ENCODE measurements around the gene CACNA1C.

Gene CACNA1C

DNA sequence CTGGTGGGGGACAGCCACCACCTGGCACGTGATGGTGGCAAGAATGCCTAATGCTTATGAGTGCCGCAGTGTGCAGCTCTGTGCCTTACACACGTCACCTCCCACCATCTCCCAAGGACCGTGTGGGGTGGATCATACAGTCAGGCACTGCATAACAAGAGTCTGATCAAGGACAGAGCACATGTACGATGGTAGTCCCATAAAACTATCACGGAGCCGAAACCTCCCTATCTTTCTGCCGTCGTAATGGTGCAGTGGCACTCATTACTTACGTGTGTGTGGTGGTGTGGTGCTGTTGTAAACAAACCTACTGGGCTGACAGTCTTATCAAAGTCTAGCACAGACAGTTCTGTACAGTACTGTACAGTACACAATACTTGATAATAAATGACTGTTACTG lies 89.3 kb downstream of the CACNA1C start:
- Mint-ChIP-seq H3K4me1 (no peaks in the 10 kb centered on the region), H3K36me3 (no peaks in the 10 kb centered on the region), H3K9me3 (no peaks in the 10 kb centered on the region), H3K27ac (no peak overlapping the region), H3K4me3 (no peak overlapping the region), H3K27me3 (no peaks in the 10 kb centered on the region)
- CTCF ChIA-PET, result no interaction called here
- DNase-seq, result no peak

DNA sequence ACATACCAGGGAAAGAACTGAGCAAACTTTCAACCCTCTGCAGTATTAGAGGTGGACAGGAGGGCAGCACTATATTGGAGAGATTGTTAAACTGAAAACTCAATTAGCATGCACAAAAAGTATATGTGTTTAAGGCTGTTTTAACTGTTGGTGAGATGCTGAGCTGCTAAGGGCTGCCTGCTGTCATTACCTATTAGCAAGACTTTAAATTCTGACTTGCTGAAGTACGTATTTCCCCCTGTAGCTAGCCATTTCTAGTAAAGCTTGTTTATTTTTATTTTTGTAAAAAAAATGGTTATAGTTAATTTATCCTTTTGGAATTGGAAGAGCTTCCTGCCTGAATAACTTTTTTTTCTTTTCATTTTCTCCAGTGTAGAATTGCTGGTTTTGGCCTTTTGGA lies 92.2 kb downstream of the CACNA1C start:
- Mint-ChIP-seq H3K4me1 (no peaks in the 10 kb centered on the region), H3K36me3 (no peaks in the 10 kb centered on the region), H3K9me3 (no peaks in the 10 kb centered on the region), H3K27me3 (peaks cover 8% of the 10 kb centered on the region), H3K27ac (no peak overlapping the region), H3K4me3 (no peak overlapping the region)
- DNase-seq, result no peak
- CTCF ChIA-PET, result no interaction called here

DNA sequence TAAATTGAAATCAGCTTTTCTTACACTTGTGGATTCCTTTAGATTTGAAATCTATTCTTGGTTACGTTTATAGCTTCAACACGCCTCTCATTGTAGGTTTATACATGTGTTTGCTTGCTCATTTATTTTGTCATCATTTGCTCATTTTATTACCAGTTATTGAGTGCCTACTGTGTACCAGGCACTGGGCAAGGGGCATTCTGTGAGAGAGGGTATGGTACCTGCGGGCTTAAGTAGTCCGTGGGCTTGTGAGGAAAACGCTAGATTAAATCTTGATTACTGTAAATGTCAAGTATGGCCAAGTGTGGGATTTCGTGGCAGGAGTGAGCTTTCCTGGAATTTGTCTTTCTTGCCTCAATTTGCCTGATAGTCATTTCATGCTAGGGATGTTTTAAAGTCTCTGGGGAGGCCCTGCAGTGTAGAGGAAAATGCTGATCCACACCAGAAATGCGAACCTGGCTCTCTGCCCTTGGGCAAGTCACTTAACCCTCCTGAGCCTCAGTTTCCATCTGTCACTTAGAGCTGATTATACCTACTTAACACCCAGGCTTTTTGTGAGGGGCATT lies 92.7 kb downstream of the CACNA1C start:
- Mint-ChIP-seq H3K36me3 (no peaks in the 10 kb centered on the region), H3K27me3 (peaks cover 8% of the 10 kb centered on the region), H3K4me1 (no peaks in the 10 kb centered on the region), H3K9me3 (no peaks in the 10 kb centered on the region), H3K4me3 (no peak overlapping the region), H3K27ac (no peak overlapping the region)
- CTCF ChIA-PET, result no interaction called here
- DNase-seq, result no peak

DNA sequence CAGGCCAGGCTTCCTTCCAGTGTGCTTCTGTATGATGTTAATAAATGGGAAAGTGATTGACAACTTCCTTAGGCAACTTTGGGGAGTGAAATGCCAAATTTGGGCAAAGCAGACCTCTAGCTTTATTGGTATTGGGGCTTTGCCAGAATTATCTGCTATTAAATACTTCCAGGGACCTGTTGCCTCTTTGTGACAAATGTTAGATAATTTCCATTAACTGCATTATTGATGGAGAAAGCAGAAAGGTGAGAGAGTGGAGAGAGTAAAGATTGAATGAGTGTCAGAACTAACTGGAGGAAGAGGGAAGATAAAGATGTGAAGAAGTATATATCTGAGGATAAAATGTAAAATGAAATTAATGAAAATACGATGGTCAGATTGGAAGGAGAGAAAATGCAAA lies 94.5 kb downstream of the CACNA1C start:
- Mint-ChIP-seq H3K27ac (no peak overlapping the region), H3K4me1 (no peaks in the 10 kb centered on the region), H3K4me3 (no peak overlapping the region), H3K9me3 (no peaks in the 10 kb centered on the region), H3K36me3 (no peaks in the 10 kb centered on the region), H3K27me3 (peaks cover 8% of the 10 kb centered on the region)
- CTCF ChIA-PET, result no interaction called here
- DNase-seq, result no peak

DNA sequence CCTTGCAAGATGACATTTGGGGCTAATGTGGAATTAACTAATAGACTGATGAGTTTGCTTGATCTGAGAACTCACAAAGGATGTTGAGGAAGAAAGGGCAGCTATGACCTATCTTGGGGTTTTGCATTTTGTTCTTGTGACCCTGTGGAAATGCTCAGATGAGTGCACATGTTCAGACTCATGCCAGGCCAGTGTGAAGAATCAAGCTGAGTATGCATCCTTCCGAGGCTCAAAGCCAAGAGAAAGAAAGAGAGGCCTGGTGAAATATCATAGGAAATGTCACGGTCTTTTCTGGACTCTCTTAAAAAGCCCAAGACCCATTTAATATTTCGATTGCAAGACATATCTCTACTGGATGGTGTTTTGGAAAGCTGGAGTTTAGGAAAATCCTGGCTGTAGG lies 96.3 kb downstream of the CACNA1C start:
- Mint-ChIP-seq H3K4me3 (no peak overlapping the region), H3K27ac (no peak overlapping the region), H3K4me1 (no peaks in the 10 kb centered on the region), H3K36me3 (no peaks in the 10 kb centered on the region), H3K27me3 (peaks cover 15% of the 10 kb centered on the region), H3K9me3 (no peaks in the 10 kb centered on the region)
- no peak for DNase-seq
- CTCF ChIA-PET, result no interaction called here

DNA sequence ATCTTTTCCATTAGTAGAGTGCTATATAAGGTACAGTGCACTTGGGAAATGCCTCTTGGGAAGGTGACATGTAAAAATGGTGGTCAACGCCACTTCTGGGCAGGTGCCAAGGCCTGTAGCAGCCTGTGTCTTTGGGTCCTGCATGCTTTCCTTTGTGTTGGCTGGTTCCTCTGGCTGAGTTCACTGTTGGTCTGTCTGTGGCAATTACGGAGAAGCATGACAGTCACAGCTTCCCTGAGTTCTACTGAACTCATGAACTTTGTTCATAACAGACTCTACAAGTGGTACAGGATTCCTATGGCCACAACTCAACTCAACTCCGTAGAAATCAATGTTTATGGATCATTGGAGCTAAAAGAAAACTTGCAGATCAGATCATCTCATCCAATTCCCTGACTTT lies 98.0 kb downstream of the CACNA1C start:
- Mint-ChIP-seq H3K4me3 (no peak overlapping the region), H3K27ac (no peak overlapping the region), H3K27me3 (peaks cover 15% of the 10 kb centered on the region), H3K4me1 (no peaks in the 10 kb centered on the region), H3K9me3 (no peaks in the 10 kb centered on the region), H3K36me3 (no peaks in the 10 kb centered on the region)
- CTCF ChIA-PET, result no interaction called here
- DNase-seq, result no peak

DNA sequence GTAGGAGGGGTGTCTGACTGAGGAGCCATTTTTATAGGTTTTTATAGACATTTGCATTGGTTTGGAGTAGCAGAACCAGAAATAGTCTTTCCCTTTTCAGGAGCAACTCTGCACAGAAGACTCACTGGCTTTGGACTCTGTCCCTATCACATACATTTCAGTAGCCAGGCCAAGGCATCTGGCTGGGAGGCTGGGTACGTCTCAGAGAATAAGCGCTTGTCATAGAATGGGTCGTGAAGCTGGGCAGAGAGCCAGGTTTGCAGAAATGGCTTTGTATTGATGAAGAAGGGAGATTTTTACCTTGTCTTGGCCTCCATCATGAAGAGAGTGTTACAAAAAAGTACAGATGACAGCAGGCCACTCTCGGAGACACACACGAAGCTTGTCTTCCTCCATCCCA lies 98.6 kb downstream of the CACNA1C start:
- no peak overlapping the region for H3K27ac Mint-ChIP-seq
- no peaks in the 10 kb centered on the region for H3K4me1 Mint-ChIP-seq
- H3K36me3 Mint-ChIP-seq, result no peaks in the 10 kb centered on the region
- no peak for DNase-seq
- peaks cover 15% of the 10 kb centered on the region for H3K27me3 Mint-ChIP-seq
- CTCF ChIA-PET, result no interaction called here
- H3K4me3 Mint-ChIP-seq, result no peak overlapping the region
- H3K9me3 Mint-ChIP-seq, result no peaks in the 10 kb centered on the region

DNA sequence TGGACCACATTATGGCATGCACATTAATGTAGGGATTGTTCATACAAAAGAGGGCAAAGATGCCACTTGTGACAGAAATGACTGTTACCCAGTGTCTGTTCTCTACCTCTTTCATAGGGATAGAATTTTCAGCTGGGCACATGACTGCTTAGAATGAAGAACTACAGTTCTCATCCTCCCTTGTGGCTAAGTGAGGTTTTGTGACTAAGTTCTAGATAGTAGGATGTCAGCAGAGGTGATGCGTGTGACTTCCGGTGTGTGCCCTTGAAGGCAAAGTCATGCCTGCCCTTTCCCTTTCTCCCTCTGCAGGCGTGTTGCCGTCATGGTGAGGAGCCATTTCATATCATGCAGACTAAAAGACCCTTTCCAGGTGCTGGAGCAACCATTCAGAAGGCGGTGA lies 99.3 kb downstream of the CACNA1C start:
- no peak for DNase-seq
- H3K36me3 Mint-ChIP-seq, result no peaks in the 10 kb centered on the region
- no peaks in the 10 kb centered on the region for H3K4me1 Mint-ChIP-seq
- no peak overlapping the region for H3K4me3 Mint-ChIP-seq
- no peaks in the 10 kb centered on the region for H3K9me3 Mint-ChIP-seq
- peaks cover 20% of the 10 kb centered on the region for H3K27me3 Mint-ChIP-seq
- CTCF ChIA-PET, result no interaction called here
- no peak overlapping the region for H3K27ac Mint-ChIP-seq

DNA sequence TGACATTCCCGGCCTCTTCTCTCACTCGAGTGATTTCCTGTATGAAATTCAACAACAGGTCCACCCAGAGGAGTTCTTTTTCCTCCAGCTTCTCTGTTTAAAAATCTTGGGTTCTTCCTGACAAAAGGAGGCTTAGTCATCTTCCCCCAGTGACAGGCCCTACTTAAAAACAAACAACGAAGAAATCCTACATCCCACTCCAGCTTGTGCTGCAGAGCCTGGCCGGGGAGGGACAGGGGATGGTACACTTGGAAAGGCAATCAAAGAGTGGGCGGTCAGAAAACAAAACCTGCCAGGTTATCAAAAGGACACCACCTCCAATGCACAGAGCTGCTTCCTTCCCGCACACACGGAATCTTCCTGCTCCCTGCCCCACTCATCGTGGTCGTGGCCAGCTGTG lies 101.3 kb downstream of the CACNA1C start:
- Mint-ChIP-seq H3K9me3 (no peaks in the 10 kb centered on the region), H3K36me3 (no peaks in the 10 kb centered on the region), H3K27me3 (peaks cover 12% of the 10 kb centered on the region), H3K4me1 (no peaks in the 10 kb centered on the region), H3K27ac (no peak overlapping the region), H3K4me3 (no peak overlapping the region)
- DNase-seq, result no peak
- CTCF ChIA-PET, result no interaction called here

DNA sequence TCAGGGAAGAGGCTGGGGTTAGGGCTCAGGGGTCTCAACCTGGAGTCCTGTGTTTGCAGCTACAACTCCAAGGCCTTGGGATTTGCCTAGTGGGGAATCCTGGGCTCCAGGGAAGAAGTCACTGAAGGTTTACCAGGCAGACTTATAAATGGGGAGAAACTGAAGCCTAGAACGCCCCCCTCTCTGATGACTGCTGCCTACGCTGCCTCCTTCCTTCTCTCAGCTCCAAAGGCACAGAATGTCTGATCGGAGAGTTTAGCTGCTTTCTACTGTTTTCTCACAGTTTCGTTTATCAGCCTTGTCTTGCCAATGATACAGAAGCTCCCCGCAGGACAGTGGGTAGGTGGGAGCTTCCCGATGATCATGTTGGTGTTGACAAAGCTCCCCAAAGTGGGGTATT lies 101.7 kb downstream of the CACNA1C start:
- H3K27me3 Mint-ChIP-seq, result peaks cover 12% of the 10 kb centered on the region
- CTCF ChIA-PET, result no interaction called here
- H3K27ac Mint-ChIP-seq, result no peak overlapping the region
- H3K36me3 Mint-ChIP-seq, result no peaks in the 10 kb centered on the region
- no peaks in the 10 kb centered on the region for H3K9me3 Mint-ChIP-seq
- no peak for DNase-seq
- H3K4me1 Mint-ChIP-seq, result no peaks in the 10 kb centered on the region
- no peak overlapping the region for H3K4me3 Mint-ChIP-seq

DNA sequence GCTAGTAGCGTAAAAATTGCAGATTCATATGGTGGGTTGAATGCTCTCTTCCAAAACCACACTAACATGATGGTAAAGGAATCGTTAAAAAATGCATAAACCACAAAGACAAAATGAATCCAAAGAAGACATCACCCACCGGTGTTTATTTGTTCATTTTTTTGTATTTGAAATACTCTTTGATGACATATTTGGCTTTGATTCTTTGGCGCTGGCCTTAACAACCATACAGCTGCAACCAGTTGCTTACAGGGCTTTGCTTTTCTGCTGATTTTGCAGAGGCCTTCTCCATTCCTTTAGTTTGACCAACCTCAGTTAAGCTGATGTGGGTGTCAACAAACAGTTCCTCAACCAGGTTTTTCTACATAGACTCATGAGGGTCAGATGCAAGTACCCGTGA lies 103.5 kb downstream of the CACNA1C start:
- Mint-ChIP-seq H3K27ac (no peak overlapping the region), H3K4me3 (no peak overlapping the region), H3K36me3 (no peaks in the 10 kb centered on the region), H3K27me3 (peaks cover 12% of the 10 kb centered on the region), H3K4me1 (no peaks in the 10 kb centered on the region), H3K9me3 (no peaks in the 10 kb centered on the region)
- DNase-seq, result no peak
- CTCF ChIA-PET, result no interaction called here

DNA sequence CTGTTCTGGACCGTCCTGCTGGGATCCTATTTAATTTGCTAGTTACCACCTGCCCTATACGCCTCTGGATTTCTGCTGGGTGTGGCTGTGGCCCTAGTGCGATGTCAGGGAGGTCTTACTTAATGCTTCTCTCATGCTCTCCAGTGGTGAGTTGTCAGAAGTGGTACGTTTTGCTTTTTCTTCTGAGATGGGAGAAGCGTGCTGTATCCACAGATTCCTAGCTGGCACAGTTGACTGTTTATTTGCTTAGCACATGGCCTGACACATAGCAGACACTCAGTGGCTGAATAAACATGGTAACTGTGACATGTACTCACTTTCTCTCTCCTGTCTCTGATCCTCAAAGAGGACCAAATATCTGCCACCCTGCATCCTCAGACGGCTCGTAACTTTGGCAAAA lies 107.3 kb downstream of the CACNA1C start:
- Mint-ChIP-seq H3K36me3 (no peaks in the 10 kb centered on the region), H3K4me3 (no peak overlapping the region), H3K27me3 (peaks cover 10% of the 10 kb centered on the region), H3K27ac (no peak overlapping the region), H3K9me3 (no peaks in the 10 kb centered on the region), H3K4me1 (no peaks in the 10 kb centered on the region)
- no peak for DNase-seq
- CTCF ChIA-PET, result no interaction called here

DNA sequence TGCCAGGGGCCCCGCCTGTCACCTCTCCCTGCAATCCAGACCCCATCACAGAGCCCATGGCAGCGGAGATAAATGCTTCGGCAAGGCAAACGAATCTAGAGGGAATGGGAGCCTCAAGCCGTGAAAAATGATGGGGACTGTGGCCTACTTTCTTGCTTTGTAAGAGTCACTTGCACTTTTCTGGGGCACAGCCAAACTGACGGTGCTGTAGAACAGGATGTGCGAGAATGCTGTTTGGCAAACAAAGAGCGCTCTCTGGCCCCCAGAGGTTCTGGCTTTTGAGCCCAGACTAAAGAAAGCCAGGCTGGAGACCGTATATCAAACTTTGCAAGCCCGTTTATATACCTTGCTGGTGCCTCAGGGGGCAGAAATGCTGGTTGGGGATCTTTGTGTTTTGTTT lies 108.7 kb downstream of the CACNA1C start:
- H3K9me3 Mint-ChIP-seq, result peaks cover 1% of the 10 kb centered on the region
- H3K36me3 Mint-ChIP-seq, result no peaks in the 10 kb centered on the region
- H3K4me1 Mint-ChIP-seq, result no peaks in the 10 kb centered on the region
- peaks cover 10% of the 10 kb centered on the region for H3K27me3 Mint-ChIP-seq
- no peak overlapping the region for H3K4me3 Mint-ChIP-seq
- no peak overlapping the region for H3K27ac Mint-ChIP-seq
- DNase-seq, result no peak
- CTCF ChIA-PET, result no interaction called here

DNA sequence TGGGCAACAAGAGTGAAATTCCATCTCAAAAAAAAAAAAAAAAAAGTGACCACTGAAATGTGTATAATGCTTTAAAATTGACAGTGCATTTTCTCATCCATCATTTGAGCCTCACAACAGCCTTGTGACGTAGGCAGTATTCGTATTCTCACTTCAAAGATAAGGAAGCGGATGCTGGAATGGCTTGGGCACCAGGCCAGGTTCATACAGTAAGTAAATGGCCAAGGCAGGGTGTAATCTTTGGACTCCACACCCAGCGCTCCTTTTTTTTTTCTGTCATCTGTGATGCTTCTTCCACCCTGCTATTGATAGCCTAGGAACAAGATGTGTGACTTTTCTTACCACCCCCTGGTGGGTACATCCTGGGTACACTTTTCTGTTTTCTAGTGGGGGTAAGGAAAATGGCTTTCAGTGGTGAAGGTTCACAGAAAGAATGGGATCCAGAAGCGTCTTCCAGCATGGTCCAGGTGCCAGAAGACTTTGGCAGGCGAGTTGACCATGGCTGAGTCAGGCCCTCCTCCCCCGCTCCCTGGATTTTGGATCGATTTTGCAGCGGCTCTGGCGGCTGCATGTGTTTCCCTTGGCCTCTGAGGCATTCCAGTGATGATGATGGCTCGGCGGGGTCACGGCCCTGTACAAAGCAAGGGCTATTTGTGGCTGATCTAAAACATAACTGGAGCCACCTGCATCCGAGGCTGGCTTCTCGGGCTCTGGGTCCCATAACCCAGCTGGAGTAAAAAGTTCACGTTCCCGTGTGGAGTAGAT lies 110.6 kb downstream of the CACNA1C start:
- no peaks in the 10 kb centered on the region for H3K36me3 Mint-ChIP-seq
- H3K9me3 Mint-ChIP-seq, result peaks cover 4% of the 10 kb centered on the region
- no peaks in the 10 kb centered on the region for H3K4me1 Mint-ChIP-seq
- H3K4me3 Mint-ChIP-seq, result no peak overlapping the region
- CTCF ChIA-PET, result no interaction called here
- peaks cover 5% of the 10 kb centered on the region for H3K27me3 Mint-ChIP-seq
- no peak overlapping the region for H3K27ac Mint-ChIP-seq
- DNase-seq, result no peak

DNA sequence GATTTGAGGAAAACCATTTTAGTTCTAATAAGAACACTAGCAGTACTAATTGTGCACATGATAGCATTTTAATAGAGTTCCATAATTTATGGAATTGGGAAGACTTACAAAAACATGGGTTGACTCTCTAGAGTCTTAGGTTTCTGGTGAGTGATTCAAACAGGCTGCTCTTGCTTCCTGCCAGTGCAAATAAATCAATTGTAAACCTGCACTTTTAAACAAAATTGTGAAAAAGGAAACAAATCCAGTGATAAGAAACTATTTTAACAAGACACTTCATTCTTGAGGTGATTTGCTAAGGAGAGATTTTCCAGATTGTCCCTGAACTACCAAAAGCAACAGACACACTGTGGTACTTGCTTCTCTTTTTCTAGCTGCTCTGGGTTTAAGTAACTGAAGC lies 112.2 kb downstream of the CACNA1C start:
- Mint-ChIP-seq H3K4me3 (no peak overlapping the region), H3K27me3 (peaks cover 5% of the 10 kb centered on the region), H3K9me3 (peaks cover 4% of the 10 kb centered on the region), H3K36me3 (no peaks in the 10 kb centered on the region), H3K27ac (no peak overlapping the region), H3K4me1 (no peaks in the 10 kb centered on the region)
- DNase-seq, result no peak
- CTCF ChIA-PET, result no interaction called here

DNA sequence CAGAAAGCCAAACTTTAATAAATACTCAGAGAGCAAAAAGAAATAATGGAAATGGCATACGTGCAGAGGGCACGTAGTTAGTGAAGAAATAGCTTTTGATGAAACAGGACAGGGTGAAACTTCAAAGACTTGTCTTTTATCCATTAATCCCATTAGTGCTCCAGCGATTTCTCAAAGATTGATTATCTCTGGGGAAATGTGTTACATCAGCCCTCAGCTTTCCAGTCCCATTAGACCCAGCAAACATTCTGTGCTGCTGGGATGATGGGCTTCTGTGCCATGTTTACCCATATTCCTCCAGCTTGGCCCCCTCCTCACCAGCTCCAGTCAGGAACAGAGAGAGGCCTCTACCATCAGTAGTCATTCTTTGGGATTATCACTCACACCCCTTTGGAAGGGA lies 113.1 kb downstream of the CACNA1C start:
- CTCF ChIA-PET, result no interaction called here

More for the DNA sequence above, 113.1 kb downstream of the CACNA1C start:
- DNase-seq, result no peak
- Mint-ChIP-seq H3K4me3 (no peak overlapping the region), H3K36me3 (no peaks in the 10 kb centered on the region), H3K9me3 (peaks cover 4% of the 10 kb centered on the region), H3K27me3 (peaks cover 5% of the 10 kb centered on the region), H3K4me1 (no peaks in the 10 kb centered on the region), H3K27ac (no peak overlapping the region)
